DND-41 (cell line): ENCODE data around the gene TTC19.
A peak's percentile ranks its signal among the peaks of the same experiment; 100 is the strongest.

Source experiments
- ATAC-seq: fragments of 200-7000 bp; cut with Tn5 transposase; 3 replicates; pipeline ENCODE4 v1.9.1; 2021; ENCODE audit warnings: low read depth; ENCODE audit not compliant: insufficient read depth
- DNase-seq: peaks from one replicate; pipeline ENCODE4 v3.0.0-alpha.2; 2020
- H2AFZ ChIP-seq: 2 replicates; pipeline ENCODE4 v1.6.0; 2012; ENCODE audit warnings: low read depth, low read length
- H3K27ac ChIP-seq: 2 replicates; pipeline ENCODE4 v1.5.1; 2012; ENCODE audit warnings: low read length, inconsistent platforms
- H3K27me3 ChIP-seq: fragments of 200-600 bp; sonication (generic); 2 replicates; pipeline ENCODE4 v1.6.0; 2012; ENCODE audit warnings: low read length, mild to moderate bottlenecking, inconsistent platforms; ENCODE audit not compliant: insufficient read depth, poor library complexity
- H3K36me3 ChIP-seq: 2 replicates; pipeline ENCODE4 v1.5.1; 2012; ENCODE audit warnings: low read length, inconsistent platforms; ENCODE audit not compliant: insufficient read depth
- H3K4me1 ChIP-seq: 2 replicates; pipeline ENCODE4 v1.5.1; 2012; ENCODE audit warnings: mild to moderate bottlenecking, low read length; ENCODE audit not compliant: insufficient read depth
- H3K4me2 ChIP-seq: 2 replicates; pipeline ENCODE4 v1.6.0; 2012; ENCODE audit warnings: mild to moderate bottlenecking, moderate library complexity, low read length, inconsistent platforms; ENCODE audit not compliant: insufficient read depth
- H3K4me3 ChIP-seq, 2 experiments: fragments of 200-600 bp in 1 of 2; shearing (Covaris generic) in 1 of 2; 2 replicates each; pipeline ENCODE4 v1.5.1; 2012 to 2016; ENCODE audit warnings: inconsistent platforms in 2 of 2, low read length in 2 of 2, mild to moderate bottlenecking in 2 of 2, low read depth in 1 of 2, moderate library complexity in 1 of 2
- H3K79me2 ChIP-seq: 2 replicates; pipeline ENCODE4 v1.6.0; 2012; ENCODE audit warnings: low read length, inconsistent platforms; ENCODE audit not compliant: insufficient read depth
- H3K9ac ChIP-seq: 2 replicates; pipeline ENCODE4 v1.6.0; 2012; ENCODE audit warnings: low read depth, mild to moderate bottlenecking, inconsistent platforms, low read length, moderate library complexity
- H3K9me3 ChIP-seq: 2 replicates; pipeline ENCODE4 v1.5.1; 2012; ENCODE audit warnings: low read length, moderate library complexity, mild to moderate bottlenecking, inconsistent platforms; ENCODE audit not compliant: insufficient read depth, severe bottlenecking
- H4K20me1 ChIP-seq: 2 replicates; pipeline ENCODE4 v1.6.0; 2012; ENCODE audit warnings: low read length; ENCODE audit not compliant: insufficient read depth
- EZH2 ChIP-seq: IDR thresholded peaks from 3 replicates; pipeline ENCODE4 v1.6.1; 2012; ENCODE audit warnings: borderline replicate concordance, low read depth, mild to moderate bottlenecking, moderate library complexity, low read length, inconsistent platforms; ENCODE audit not compliant: severe bottlenecking
- TF ChIP-seq, protein P1 (sequence below): IDR thresholded peaks from 2 replicates; pipeline ENCODE4 v1.5.1; 2012; ENCODE audit warnings: borderline replicate concordance, low read length, moderate library complexity, mild to moderate bottlenecking; ENCODE audit not compliant: poor library complexity, severe bottlenecking; ENCODE audit errors: extremely low read depth

Gene TTC19

DNA sequence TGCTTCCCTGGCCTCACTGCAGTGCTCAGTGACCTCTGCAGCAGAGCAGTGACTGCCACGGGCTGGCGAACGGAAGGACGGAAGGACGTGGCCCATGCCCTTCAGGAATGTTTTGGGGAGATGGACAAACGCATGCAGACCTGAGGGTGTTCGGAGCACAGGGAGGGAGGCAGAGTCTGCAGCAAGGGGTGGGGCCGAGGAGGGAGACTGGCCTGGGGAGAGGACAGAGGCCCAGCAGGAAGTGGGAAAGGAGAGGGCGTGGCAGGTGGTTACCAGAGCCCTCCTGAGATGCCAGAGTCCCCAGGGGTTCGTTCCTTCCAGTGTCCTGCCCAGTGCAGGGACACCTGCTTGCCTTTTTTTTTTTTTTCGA lies 32.8 kb upstream of the TTC19 start:
- ATAC-seq (no peak), DNase-seq (peak; percentile 28)
- Histone ChIP-seq H2AFZ (no peak overlapping the region), H4K20me1 (no peaks in the 10 kb centered on the region), H3K36me3 (no peaks in the 10 kb centered on the region), H3K27me3 (no peaks in the 10 kb centered on the region), H3K9ac (no peak overlapping the region), H3K9me3 (no peaks in the 10 kb centered on the region), H3K27ac (peak overlapping the region; percentile 44; the same call in 1 of the 2 replicates), H3K79me2 (no peaks in the 10 kb centered on the region), H3K4me3 (no peak overlapping the region), H3K4me2 (no peak overlapping the region), H3K4me1 (peaks cover 25% of the 10 kb centered on the region)
- TF ChIP-seq EZH2, result no peak
- TF ChIP-seq, protein P1, sequence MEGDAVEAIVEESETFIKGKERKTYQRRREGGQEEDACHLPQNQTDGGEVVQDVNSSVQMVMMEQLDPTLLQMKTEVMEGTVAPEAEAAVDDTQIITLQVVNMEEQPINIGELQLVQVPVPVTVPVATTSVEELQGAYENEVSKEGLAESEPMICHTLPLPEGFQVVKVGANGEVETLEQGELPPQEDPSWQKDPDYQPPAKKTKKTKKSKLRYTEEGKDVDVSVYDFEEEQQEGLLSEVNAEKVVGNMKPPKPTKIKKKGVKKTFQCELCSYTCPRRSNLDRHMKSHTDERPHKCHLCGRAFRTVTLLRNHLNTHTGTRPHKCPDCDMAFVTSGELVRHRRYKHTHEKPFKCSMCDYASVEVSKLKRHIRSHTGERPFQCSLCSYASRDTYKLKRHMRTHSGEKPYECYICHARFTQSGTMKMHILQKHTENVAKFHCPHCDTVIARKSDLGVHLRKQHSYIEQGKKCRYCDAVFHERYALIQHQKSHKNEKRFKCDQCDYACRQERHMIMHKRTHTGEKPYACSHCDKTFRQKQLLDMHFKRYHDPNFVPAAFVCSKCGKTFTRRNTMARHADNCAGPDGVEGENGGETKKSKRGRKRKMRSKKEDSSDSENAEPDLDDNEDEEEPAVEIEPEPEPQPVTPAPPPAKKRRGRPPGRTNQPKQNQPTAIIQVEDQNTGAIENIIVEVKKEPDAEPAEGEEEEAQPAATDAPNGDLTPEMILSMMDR, result no peak

DNA sequence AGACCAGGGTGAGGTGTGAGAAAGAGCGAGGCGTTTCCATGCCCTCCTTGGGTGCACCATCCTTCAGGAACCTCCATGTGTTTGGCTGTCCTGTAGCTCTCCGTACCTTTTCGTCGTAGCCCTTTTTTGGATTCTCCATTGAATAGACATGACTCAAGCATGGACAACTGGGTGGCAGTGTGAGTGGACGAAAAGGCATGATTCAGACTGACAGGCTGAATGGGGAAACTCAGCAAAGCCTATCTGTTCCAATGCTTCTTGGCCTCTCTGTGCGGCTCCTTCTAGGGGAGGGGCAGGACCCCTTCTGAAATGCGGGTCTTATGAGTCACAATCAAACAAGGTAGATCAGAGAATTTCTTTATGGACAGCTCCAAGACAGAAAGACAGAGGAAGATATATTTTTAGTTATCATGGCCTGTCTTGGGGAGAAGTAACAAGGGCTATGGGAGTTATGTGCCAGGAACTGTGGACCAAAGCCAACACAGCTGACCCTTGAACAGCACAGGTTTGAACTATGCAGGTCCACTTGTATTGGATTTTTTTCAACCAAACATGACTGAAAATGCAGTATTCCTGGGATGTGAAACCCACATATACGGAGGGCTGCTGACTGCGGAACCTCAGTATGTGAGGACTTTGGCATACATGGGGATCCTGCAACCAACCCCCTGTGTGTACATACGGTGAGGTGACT lies 31.8 kb upstream of the TTC19 start:
- Histone ChIP-seq H3K9me3 (no peaks in the 10 kb centered on the region), H3K4me2 (no peak overlapping the region), H3K27me3 (no peaks in the 10 kb centered on the region), H4K20me1 (no peaks in the 10 kb centered on the region), H3K9ac (no peak overlapping the region), H2AFZ (no peak overlapping the region), H3K4me3 (no peak overlapping the region), H3K27ac (no peak overlapping the region), H3K4me1 (peaks cover 25% of the 10 kb centered on the region), H3K79me2 (no peaks in the 10 kb centered on the region), H3K36me3 (no peaks in the 10 kb centered on the region)
- no peak for TF ChIP-seq EZH2
- TF ChIP-seq, protein P1, result no peak
- ATAC-seq (no peak), DNase-seq (no peak)

DNA sequence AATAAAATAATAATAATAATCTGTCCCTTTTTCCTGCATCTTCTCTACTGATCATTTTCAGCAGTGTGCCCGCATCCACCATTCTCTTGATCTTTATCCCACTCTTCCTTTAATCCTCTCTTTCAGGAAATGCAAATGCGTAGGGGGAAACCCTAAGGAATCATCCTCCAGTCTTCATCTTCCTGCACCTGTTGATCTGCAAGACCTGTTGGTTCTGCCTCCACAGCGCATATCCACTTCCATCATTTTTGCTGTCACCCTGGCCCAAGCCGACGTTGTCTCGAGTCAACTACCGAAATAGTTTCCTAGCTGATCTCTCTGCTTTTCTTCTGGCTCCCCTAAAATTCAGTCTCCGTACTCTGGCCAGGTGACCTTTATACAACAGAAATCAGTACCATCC lies 30.2 kb upstream of the TTC19 start:
- no peaks in the 10 kb centered on the region for H4K20me1 ChIP-seq
- ATAC-seq, result no peak

More for the DNA sequence above, 30.2 kb upstream of the TTC19 start:
- H3K4me3 ChIP-seq, result no peak overlapping the region
- no peaks in the 10 kb centered on the region for H3K27me3 ChIP-seq
- no peak overlapping the region for H3K9ac ChIP-seq
- peaks cover 25% of the 10 kb centered on the region for H3K4me1 ChIP-seq
- H3K4me2 ChIP-seq, result no peak overlapping the region
- no peak for TF ChIP-seq EZH2
- TF ChIP-seq, protein P1, result no peak
- no peak for DNase-seq
- no peak overlapping the region for H3K27ac ChIP-seq
- no peaks in the 10 kb centered on the region for H3K36me3 ChIP-seq
- no peaks in the 10 kb centered on the region for H3K9me3 ChIP-seq
- no peaks in the 10 kb centered on the region for H3K79me2 ChIP-seq
- H2AFZ ChIP-seq, result no peak overlapping the region
